ENCODE data around the gene TTC16. TPM values are rescaled to one million over a fixed set of nuclear protein-coding genes. Genes with fewer than 3 reads are reported as not detected.

The TTC16 gene
- total RNA-seq, 1 donor from 2014 or later: 0.41 TPM

DNA sequence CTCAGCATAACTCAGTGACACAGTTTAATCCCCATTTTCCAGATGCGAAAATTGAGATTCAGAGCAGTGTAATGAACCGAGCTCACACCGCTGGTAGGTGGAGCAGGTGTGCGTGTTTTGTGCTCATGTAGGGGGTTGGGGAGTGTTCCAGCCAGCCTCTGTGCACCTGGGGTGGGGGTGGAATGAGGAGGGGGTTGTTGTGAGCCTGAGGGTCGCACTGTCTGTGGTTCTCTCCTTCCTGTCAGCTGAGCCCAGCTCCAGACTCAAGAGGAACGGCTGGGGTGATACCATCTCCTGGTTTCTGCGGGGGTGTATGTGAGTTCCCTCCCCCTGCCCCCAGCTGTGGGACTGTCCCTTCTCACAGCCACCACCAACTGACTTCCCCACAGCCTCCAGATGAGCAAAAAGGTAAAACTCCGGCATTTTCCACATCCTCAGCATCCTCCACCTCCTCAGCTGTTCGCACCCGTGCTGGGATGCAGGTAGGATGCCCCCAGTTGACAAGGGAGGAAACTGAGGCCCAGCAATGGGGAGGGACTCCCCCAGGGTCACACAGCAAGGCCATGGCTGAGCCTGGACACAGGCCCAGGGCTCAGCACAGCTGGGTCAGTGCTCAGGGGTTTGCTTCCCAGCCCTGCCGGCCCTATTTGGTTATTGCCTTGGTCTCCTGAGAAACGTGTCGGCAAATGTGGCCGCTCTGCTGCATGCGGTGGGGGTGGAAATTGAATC, 60.5 kb downstream of the TTC16 start:
- H3K4me3 ChIP-seq: peak overlapping the region; percentile 43
- peak; percentile 62 for ATAC-seq
- H3K27ac ChIP-seq: peak overlapping the region; percentile 30
- peaks cover 19% of the 10 kb centered on the region for H3K4me1 ChIP-seq
- no peaks in the 10 kb centered on the region for H3K27me3 ChIP-seq
- intact Hi-C loops (cut with DNase I): no loop called here
- H3K36me3 ChIP-seq: no peaks in the 10 kb centered on the region
- TF ChIP-seq, protein P1, sequence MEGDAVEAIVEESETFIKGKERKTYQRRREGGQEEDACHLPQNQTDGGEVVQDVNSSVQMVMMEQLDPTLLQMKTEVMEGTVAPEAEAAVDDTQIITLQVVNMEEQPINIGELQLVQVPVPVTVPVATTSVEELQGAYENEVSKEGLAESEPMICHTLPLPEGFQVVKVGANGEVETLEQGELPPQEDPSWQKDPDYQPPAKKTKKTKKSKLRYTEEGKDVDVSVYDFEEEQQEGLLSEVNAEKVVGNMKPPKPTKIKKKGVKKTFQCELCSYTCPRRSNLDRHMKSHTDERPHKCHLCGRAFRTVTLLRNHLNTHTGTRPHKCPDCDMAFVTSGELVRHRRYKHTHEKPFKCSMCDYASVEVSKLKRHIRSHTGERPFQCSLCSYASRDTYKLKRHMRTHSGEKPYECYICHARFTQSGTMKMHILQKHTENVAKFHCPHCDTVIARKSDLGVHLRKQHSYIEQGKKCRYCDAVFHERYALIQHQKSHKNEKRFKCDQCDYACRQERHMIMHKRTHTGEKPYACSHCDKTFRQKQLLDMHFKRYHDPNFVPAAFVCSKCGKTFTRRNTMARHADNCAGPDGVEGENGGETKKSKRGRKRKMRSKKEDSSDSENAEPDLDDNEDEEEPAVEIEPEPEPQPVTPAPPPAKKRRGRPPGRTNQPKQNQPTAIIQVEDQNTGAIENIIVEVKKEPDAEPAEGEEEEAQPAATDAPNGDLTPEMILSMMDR (IDR thresholded peaks at IDR 0.05): no peak
- H3K9me3 ChIP-seq: no peaks in the 10 kb centered on the region
- DNase-seq: peak; percentile 73

DNA sequence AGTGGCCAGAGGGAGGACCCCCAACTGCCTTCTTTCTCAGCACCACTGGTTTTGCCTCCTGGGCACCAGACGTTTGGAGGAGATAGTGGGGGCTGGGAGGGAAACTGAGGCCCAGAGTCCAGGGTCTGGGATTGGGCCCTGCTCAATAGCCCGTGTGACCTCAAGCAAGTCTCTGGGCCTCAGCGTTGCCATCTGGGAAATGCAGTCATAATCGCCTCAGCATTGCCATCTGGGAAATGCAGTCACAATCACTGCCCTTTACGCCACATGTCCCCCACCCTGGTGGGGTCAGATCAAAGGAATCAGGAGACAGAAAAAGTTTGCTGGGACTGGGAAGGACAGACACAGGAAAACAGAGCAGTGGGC, 61.0 kb downstream of the TTC16 start:
- Histone ChIP-seq H3K9me3 (no peaks in the 10 kb centered on the region), H3K27ac (peak overlapping the region; percentile 30), H3K4me1 (peaks cover 15% of the 10 kb centered on the region), H3K36me3 (no peaks in the 10 kb centered on the region), H3K27me3 (no peaks in the 10 kb centered on the region), H3K4me3 (peak overlapping the region; percentile 43)
- no peak for DNase-seq
- TF ChIP-seq, protein P1 (IDR thresholded peaks at IDR 0.05): no peak
- no peak for ATAC-seq
- intact Hi-C loops (cut with DNase I): no loop called here

DNA sequence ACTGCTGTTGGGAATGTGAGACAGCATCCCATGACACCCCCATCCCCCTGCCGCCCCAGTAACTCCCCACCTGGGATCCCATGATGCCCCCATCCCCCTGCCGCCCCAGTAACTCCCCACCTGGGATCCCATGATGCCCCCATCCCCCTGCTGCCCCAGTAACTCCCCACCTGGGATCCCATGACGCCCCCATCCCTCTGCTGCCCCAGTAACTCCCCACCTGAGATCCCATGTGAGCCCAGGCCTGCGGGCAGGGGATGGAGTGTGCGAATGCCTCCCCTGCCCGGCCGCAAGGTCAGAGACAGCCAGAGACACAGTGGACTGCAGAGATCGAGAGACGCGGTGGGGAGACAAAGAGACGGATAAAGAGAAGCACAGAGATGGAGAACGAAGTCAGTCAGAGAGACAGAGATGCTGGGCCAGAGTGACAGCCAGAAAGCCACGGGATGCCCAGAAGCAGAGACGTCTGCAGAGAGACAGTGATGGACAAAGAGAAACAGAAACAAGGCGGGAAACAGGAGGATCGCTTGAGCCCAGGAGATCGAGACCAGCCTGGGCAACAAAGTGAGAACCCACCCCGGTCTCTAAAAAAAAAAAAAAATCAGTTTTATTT, 61.6 kb downstream of the TTC16 start:
- peak overlapping the region; percentile 43 for H3K4me3 ChIP-seq
- TF ChIP-seq, protein P1 (IDR thresholded peaks at IDR 0.05): no peak
- H3K4me1 ChIP-seq: peaks cover 14% of the 10 kb centered on the region
- DNase-seq (no peak), ATAC-seq (no peak)
- no peaks in the 10 kb centered on the region for H3K36me3 ChIP-seq
- H3K27ac ChIP-seq: peak overlapping the region; percentile 78
- no peaks in the 10 kb centered on the region for H3K9me3 ChIP-seq
- intact Hi-C loops (cut with DNase I): no loop called here
- no peaks in the 10 kb centered on the region for H3K27me3 ChIP-seq

DNA sequence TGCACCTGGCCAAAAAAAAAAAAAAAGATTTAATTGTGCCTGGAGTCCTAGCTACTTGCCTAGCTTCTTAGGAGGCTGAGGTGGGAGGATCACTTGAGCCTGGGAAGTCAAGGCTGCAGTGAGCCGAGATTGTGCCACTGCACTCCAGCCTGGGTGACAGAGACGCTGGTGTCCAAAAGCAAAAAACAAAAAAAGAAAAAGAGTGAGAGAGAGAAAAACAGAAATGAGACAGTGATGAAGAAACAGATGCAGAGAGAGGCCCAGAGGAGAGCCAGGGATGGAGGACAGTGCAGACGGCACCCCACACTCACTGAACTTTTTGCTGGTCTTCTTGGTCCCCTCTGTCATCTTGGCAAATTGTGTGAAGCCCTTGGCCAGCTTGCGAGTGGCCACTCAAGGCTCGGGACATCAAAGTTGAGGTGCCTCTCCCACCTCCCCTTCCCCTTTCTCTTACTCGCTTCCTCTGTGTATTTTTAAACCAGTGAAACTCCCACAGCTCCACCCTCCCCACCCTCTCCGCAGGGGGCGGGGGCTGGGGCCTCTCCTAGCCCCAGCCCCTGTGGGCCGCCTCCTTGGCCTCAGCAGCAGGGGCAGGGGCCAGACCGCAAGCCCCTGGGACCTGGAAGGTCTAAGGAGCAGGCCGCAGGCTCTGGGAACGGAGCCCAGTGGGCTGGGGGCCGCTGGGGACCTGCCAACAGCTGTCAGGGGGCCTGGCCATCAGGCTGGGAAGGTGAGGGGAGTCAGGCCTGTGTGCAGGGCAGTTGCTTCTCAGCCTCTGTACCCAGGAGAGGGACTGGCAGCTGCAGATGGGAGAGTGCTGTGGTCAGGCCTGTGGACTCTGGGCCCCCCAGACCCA, 62.6 kb downstream of the TTC16 start, which contains the start of gene SH2D3C:
TSS of gene SH2D3C (minus strand) at position 387 of the 856 bp plus-strand sequence. CDS start at position 348, 39 bp downstream.
- Histone ChIP-seq H3K36me3 (no peaks in the 10 kb centered on the region), H3K27ac (peak within 1 kb of the TSS; percentile 78), H3K27me3 (no peaks in the 10 kb centered on the region), H3K9me3 (no peaks in the 10 kb centered on the region), H3K4me3 (peak within 1 kb of the TSS; percentile 43), H3K4me1 (peaks cover 23% of the 10 kb centered on the region)
- intact Hi-C loops (cut with DNase I): no loop called here
- TF ChIP-seq, protein P1 (IDR thresholded peaks at IDR 0.05): no peak
- peak; percentile 73 for DNase-seq
- ATAC-seq: peak; percentile 43

DNA sequence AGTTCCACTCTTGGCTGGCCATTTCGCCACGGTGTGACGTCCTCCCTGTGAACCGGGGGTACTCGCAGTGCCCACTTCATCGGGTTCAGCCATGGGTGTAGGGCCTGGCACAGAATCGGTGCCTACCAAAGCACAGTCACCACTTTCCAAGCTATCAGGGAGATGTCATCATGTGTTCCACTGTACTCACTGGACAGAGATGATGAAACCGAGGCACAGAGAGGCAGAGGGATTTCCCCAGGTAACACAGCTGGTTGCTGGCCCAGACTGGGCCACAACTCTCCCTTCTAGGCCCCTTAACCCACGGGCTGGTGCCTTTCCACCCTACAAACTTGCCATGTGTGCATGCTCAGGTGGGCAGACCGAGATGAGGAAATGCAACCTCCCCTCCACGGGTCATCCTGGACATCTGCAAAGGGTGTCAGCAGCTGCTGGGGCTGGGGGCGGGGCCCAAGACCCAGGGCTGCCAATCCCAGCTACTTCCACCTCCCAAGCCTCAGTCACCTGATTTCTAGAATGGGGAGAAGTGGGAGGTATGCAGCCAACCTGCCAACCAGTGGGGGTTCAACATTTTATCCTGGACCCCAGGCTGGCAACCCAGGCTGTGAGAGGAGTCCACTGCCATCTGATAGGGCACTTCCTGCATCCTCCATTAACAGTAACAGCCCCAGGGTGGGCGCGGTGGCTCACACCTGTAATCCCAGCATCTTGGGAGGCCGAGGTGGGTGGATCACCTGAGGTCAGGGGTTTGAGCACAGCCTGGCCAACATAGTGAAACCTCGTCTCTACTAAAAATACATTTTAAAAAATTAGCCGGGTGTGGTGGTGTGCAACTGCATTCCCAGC, 63.5 kb downstream of the TTC16 start:
- TF ChIP-seq, protein P1 (IDR thresholded peaks at IDR 0.05): no peak
- ATAC-seq: peak; percentile 56

More for the DNA sequence above, 63.5 kb downstream of the TTC16 start:
- Histone ChIP-seq H3K9me3 (no peaks in the 10 kb centered on the region), H3K27me3 (no peaks in the 10 kb centered on the region), H3K4me3 (peak overlapping the region; percentile 43), H3K4me1 (peaks cover 31% of the 10 kb centered on the region), H3K27ac (peak overlapping the region; percentile 78), H3K36me3 (no peaks in the 10 kb centered on the region)
- DNase-seq: no peak
- intact Hi-C loops (cut with DNase I): no loop called here
